ENCODE results near the gene CD7. TPM values are rescaled to one million over a fixed set of nuclear protein-coding genes. Genes with fewer than 3 reads are reported as not detected.

The CD7 gene
- total RNA-seq, 1 donor from 2014 or later, result 1.4 TPM

DNA sequence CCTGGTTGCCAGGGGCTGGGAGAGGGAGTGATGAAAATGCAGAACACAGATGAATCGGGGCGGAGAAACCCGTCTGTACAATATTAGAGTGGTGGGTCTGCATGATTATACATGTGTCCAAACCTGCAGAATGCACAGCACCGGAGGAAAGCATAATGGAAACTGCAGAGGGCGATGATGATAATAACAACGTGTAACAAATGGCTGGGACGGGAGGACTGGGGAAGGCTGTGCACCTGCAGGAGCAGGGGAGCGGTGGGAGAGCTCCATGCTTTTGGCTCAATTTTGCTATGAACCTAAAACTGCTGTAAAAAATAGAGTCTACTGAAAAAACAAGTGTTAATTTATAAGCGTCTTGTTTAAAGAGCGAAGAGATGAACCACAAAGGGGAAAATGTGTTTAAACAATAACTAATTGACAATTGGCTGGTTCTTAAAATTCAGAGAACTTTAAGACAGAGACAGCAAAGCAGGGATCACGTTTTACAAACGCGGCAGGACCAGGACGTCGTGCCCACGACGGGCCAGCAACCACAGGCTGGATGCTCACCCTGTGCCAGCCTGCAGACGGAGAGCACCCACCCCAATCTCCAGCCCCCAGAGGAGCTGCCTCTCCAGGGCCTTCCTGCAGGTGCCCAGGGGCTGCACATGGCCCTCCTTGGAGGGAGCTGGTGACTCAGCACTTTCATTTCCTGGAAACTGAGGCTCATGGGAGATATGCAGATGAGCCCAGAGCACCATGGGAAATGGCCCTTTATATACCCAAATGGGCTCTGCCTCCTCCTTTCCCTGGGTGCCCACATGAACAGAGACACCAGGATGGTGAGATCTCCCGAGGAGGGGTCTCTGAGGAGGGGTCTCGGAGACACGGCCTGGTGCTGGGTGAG, 41.3 kb upstream of the CD7 start, which contains the start of gene TEX19:
Gene TEX19 (plus strand): TSS at position 783 of the 886 bp plus-strand sequence. CDS start 2,904 bp downstream, outside the sequence.
- no peak for DNase-seq (ENCODE audit: extremely low spot score, unreplicated experiment)
- H3K27ac Mint-ChIP-seq, result no peak within 1 kb of the TSS
- H3K4me3 Mint-ChIP-seq, result no peak within 1 kb of the TSS
- peaks cover 8% of the 10 kb centered on the region for H3K4me1 Mint-ChIP-seq (ENCODE audit: unreplicated experiment)
- H3K36me3 Mint-ChIP-seq, result no peaks in the 10 kb centered on the region
- no peaks in the 10 kb centered on the region for H3K9me3 Mint-ChIP-seq
- TF ChIP-seq, protein P1, sequence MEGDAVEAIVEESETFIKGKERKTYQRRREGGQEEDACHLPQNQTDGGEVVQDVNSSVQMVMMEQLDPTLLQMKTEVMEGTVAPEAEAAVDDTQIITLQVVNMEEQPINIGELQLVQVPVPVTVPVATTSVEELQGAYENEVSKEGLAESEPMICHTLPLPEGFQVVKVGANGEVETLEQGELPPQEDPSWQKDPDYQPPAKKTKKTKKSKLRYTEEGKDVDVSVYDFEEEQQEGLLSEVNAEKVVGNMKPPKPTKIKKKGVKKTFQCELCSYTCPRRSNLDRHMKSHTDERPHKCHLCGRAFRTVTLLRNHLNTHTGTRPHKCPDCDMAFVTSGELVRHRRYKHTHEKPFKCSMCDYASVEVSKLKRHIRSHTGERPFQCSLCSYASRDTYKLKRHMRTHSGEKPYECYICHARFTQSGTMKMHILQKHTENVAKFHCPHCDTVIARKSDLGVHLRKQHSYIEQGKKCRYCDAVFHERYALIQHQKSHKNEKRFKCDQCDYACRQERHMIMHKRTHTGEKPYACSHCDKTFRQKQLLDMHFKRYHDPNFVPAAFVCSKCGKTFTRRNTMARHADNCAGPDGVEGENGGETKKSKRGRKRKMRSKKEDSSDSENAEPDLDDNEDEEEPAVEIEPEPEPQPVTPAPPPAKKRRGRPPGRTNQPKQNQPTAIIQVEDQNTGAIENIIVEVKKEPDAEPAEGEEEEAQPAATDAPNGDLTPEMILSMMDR (conservative IDR thresholded peaks at IDR 0.05), result no peak
- peaks cover 16% of the 10 kb centered on the region for H3K27me3 Mint-ChIP-seq

DNA sequence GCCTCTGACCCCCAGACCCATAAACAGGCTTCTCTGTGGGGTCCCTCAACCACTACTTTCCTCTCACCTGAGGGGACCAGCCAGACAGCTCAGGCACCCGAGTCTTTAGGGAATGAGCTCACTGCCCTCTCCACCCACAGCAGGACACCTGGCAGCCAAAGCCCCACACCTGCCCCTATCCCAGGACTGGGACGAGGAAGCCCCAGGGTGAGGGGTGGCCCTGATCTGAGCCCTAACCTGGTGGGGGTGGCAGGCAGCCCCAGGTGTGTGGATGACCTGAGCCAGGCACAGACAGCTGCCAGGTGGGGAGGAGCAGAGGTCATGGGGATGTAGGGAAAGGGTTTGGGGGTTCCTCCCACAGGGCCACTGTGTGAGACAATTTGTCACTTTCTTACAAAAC, 40.0 kb upstream of the CD7 start:
- Mint-ChIP-seq H3K9me3 (no peaks in the 10 kb centered on the region), H3K4me1 (ENCODE audit: unreplicated experiment) (peaks cover 8% of the 10 kb centered on the region), H3K27ac (no peak overlapping the region), H3K36me3 (no peaks in the 10 kb centered on the region), H3K27me3 (peaks cover 9% of the 10 kb centered on the region), H3K4me3 (no peak overlapping the region)
- TF ChIP-seq, protein P1 (conservative IDR thresholded peaks at IDR 0.05), result no peak
- no peak for DNase-seq (ENCODE audit: extremely low spot score, unreplicated experiment)

DNA sequence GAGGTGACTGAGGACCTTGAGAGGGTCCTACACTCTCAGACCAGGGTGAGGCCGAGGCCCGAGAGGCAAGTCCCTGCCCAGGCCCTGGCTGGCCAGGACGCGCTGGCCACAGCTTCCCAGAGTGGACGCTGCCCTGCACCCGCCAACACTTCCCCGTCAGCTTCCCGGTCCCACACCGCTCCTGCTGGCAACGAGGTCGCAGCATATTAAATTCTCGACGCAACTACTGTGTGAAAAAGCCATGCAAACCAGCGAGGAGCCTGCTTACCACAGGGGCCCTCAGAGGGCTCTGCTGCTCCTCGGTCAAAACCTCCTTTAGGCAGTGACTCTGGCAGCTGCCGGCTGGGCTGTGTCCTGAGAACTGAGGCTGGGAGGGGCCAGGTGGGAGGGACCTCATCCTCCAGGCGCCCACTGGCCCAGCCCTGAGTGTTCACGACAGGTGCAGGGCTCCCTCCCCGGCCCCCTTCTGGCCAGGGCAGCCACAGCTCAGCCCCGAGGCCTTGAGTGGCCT, 39.5 kb upstream of the CD7 start:
- DNase-seq (ENCODE audit: extremely low spot score, unreplicated experiment), result no peak

GRCh38 chr17:82355770-82356427, 38.5 kb upstream of the CD7 start:
- H3K27me3 Mint-ChIP-seq, result peaks cover 6% of the 10 kb centered on the region
- no peak for DNase-seq (ENCODE audit: extremely low spot score, unreplicated experiment)
- no peaks in the 10 kb centered on the region for H3K36me3 Mint-ChIP-seq
- peaks cover 8% of the 10 kb centered on the region for H3K4me1 Mint-ChIP-seq (ENCODE audit: unreplicated experiment)
- H3K4me3 Mint-ChIP-seq, result no peak overlapping the region
- TF ChIP-seq, protein P1 (conservative IDR thresholded peaks at IDR 0.05), result no peak
- no peaks in the 10 kb centered on the region for H3K9me3 Mint-ChIP-seq
- no peak overlapping the region for H3K27ac Mint-ChIP-seq

More for the DNA sequence above, 39.5 kb upstream of the CD7 start:
- Mint-ChIP-seq H3K4me1 (ENCODE audit: unreplicated experiment) (peaks cover 8% of the 10 kb centered on the region), H3K27me3 (peaks cover 8% of the 10 kb centered on the region), H3K9me3 (no peaks in the 10 kb centered on the region), H3K27ac (no peak overlapping the region), H3K36me3 (no peaks in the 10 kb centered on the region), H3K4me3 (no peak overlapping the region)
- TF ChIP-seq, protein P1 (conservative IDR thresholded peaks at IDR 0.05), result no peak

DNA sequence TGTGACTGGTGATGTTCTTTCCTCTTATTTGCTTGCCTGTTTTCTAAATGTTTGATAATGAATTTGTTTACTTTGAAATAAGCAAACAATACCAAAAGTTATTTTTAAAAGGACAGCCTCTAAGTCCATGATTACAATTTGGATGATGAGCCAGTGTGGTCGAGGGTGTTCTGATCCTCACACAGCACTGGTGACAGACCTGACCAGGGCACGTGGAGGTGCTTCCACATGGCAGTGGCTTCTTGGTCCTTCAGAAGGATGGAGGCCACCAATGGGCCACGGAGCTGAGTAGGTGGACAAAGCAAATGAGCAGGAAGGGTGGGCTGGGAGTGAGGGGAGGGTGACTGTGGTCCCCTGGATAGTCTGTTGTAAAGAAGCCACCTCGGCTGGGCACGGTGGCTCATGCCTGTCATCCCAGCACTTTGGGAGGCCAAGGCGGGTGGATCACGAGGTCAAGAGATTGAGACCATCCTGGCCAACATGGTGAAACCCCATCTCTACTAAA, 37.4 kb upstream of the CD7 start:
- Mint-ChIP-seq H3K4me1 (ENCODE audit: unreplicated experiment) (peaks cover 8% of the 10 kb centered on the region), H3K4me3 (no peak overlapping the region), H3K27me3 (peaks cover 6% of the 10 kb centered on the region), H3K27ac (no peak overlapping the region), H3K9me3 (no peaks in the 10 kb centered on the region), H3K36me3 (no peaks in the 10 kb centered on the region)
- TF ChIP-seq, protein P1 (conservative IDR thresholded peaks at IDR 0.05), result no peak
- DNase-seq (ENCODE audit: extremely low spot score, unreplicated experiment), result no peak

Data from type B pancreatic cell (in vitro differentiated cells).